ENCODE data around the gene MARK2.

The MARK2 gene

GRCh38 chr11:63813035-63813562 is 25.8 kb upstream of the MARK2 start, which contains the start of gene SPINDOC:
Gene SPINDOC (plus strand): TSS chr11:63813456. CDS start chr11:63813687, 231 bp downstream.
- H3K27me3 ChIP-seq (ENCODE audit: low read depth, low read length): no peaks in the 10 kb centered on the region
- H3K36me3 ChIP-seq (ENCODE audit: control insufficient read depth in 1 of 2, insufficient read depth in 2 of 2, low read length in 2 of 2): peaks cover 14 to 15% of the 10 kb centered on the region in 2 donors
- no peaks in the 10 kb centered on the region for H3K9me3 ChIP-seq (ENCODE audit: control insufficient read depth in 1 of 2, low read length in 2 of 2)
- peak within 1 kb of the TSS; percentile 74 to 93 for H3K4me3 ChIP-seq (ENCODE audit: low read depth in 1 of 2, low read length in 2 of 2)
- H3K27ac ChIP-seq (ENCODE audit: low read length): no peak within 1 kb of the TSS
- H3K4me1 ChIP-seq (ENCODE audit: control insufficient read depth in 1 of 2, insufficient read depth in 2 of 2, low read length in 2 of 2): peaks cover 13 to 22% of the 10 kb centered on the region in 2 donors

- H3K4me1 ChIP-seq (ENCODE audit: control insufficient read depth in 1 of 2, insufficient read depth in 2 of 2, low read length in 2 of 2): peaks cover 13 to 22% of the 10 kb centered on the region in 2 donors
- no peaks in the 10 kb centered on the region for H3K9me3 ChIP-seq (ENCODE audit: control insufficient read depth in 1 of 2, low read length in 2 of 2)
- peaks cover 21 to 22% of the 10 kb centered on the region in 2 donors for H3K36me3 ChIP-seq (ENCODE audit: control insufficient read depth in 1 of 2, insufficient read depth in 2 of 2, low read length in 2 of 2)
- no peaks in the 10 kb centered on the region for H3K27me3 ChIP-seq (ENCODE audit: low read depth, low read length)
- H3K27ac ChIP-seq (ENCODE audit: low read length): no peak overlapping the region
- H3K4me3 ChIP-seq (ENCODE audit: low read depth in 1 of 2, low read length in 2 of 2): peak overlapping the region; percentile 74 to 93
These were observed 25.1 kb upstream of the MARK2 start for GRCh38 chr11:63813563-63814382.

GRCh38 chr11:63814383-63814736 is 24.6 kb upstream of the MARK2 start:
- H3K36me3 ChIP-seq (ENCODE audit: control insufficient read depth in 1 of 2, insufficient read depth in 2 of 2, low read length in 2 of 2): peaks cover 22 to 26% of the 10 kb centered on the region in 2 donors
- no peaks in the 10 kb centered on the region for H3K9me3 ChIP-seq (ENCODE audit: control insufficient read depth in 1 of 2, low read length in 2 of 2)
- H3K4me3 ChIP-seq (ENCODE audit: low read depth in 1 of 2, low read length in 2 of 2): peak overlapping the region; percentile 74 to 93
- no peak overlapping the region for H3K27ac ChIP-seq (ENCODE audit: low read length)
- peaks cover 13 to 22% of the 10 kb centered on the region in 2 donors for H3K4me1 ChIP-seq (ENCODE audit: control insufficient read depth in 1 of 2, insufficient read depth in 2 of 2, low read length in 2 of 2)
- no peaks in the 10 kb centered on the region for H3K27me3 ChIP-seq (ENCODE audit: low read depth, low read length)

- peaks cover 25 to 37% of the 10 kb centered on the region in 2 donors for H3K36me3 ChIP-seq (ENCODE audit: control insufficient read depth in 1 of 2, insufficient read depth in 2 of 2, low read length in 2 of 2)
- H3K4me1 ChIP-seq (ENCODE audit: control insufficient read depth in 1 of 2, insufficient read depth in 2 of 2, low read length in 2 of 2): peaks cover 13 to 22% of the 10 kb centered on the region in 2 donors
- no peaks in the 10 kb centered on the region for H3K27me3 ChIP-seq (ENCODE audit: low read depth, low read length)
These were observed 22.7 kb upstream of the MARK2 start for GRCh38 chr11:63816166-63816565.

GRCh38 chr11:63816732-63817131 is 22.2 kb upstream of the MARK2 start:
- no peak overlapping the region for H3K27ac ChIP-seq (ENCODE audit: low read length)
- no peaks in the 10 kb centered on the region for H3K9me3 ChIP-seq (ENCODE audit: control insufficient read depth in 1 of 2, low read length in 2 of 2)
- no peaks in the 10 kb centered on the region for H3K27me3 ChIP-seq (ENCODE audit: low read depth, low read length)
- peaks cover 31 to 43% of the 10 kb centered on the region in 2 donors for H3K36me3 ChIP-seq (ENCODE audit: control insufficient read depth in 1 of 2, insufficient read depth in 2 of 2, low read length in 2 of 2)
- peaks cover 13 to 22% of the 10 kb centered on the region in 2 donors for H3K4me1 ChIP-seq (ENCODE audit: control insufficient read depth in 1 of 2, insufficient read depth in 2 of 2, low read length in 2 of 2)
- no peak overlapping the region for H3K4me3 ChIP-seq (ENCODE audit: low read depth in 1 of 2, low read length in 2 of 2)

More at GRCh38 chr11:63816166-63816565, 22.7 kb upstream of the MARK2 start:
- no peak overlapping the region for H3K27ac ChIP-seq (ENCODE audit: low read length)
- H3K4me3 ChIP-seq (ENCODE audit: low read depth in 1 of 2, low read length in 2 of 2): no peak overlapping the region
- no peaks in the 10 kb centered on the region for H3K9me3 ChIP-seq (ENCODE audit: control insufficient read depth in 1 of 2, low read length in 2 of 2)

GRCh38 chr11:63817758-63818498 is 21.0 kb upstream of the MARK2 start:
- Histone ChIP-seq H3K27ac (ENCODE audit: low read length) (no peak overlapping the region), H3K9me3 (ENCODE audit: control insufficient read depth in 1 of 2, low read length in 2 of 2) (no peaks in the 10 kb centered on the region), H3K27me3 (ENCODE audit: low read depth, low read length) (no peaks in the 10 kb centered on the region), H3K4me3 (ENCODE audit: low read depth in 1 of 2, low read length in 2 of 2) (no peak overlapping the region), H3K4me1 (ENCODE audit: control insufficient read depth in 1 of 2, insufficient read depth in 2 of 2, low read length in 2 of 2) (peaks cover 8 to 14% of the 10 kb centered on the region in 2 donors), H3K36me3 (ENCODE audit: control insufficient read depth in 1 of 2, insufficient read depth in 2 of 2, low read length in 2 of 2) (peaks cover 39 to 55% of the 10 kb centered on the region in 2 donors)

GRCh38 chr11:63818609-63819008 is 20.3 kb upstream of the MARK2 start:
- Histone ChIP-seq H3K4me1 (ENCODE audit: control insufficient read depth in 1 of 2, insufficient read depth in 2 of 2, low read length in 2 of 2) (peaks cover 8 to 13% of the 10 kb centered on the region in 2 donors), H3K27ac (ENCODE audit: low read length) (no peak overlapping the region), H3K4me3 (ENCODE audit: low read depth in 1 of 2, low read length in 2 of 2) (no peak overlapping the region), H3K27me3 (ENCODE audit: low read depth, low read length) (no peaks in the 10 kb centered on the region), H3K36me3 (ENCODE audit: control insufficient read depth in 1 of 2, insufficient read depth in 2 of 2, low read length in 2 of 2) (peaks cover 39 to 60% of the 10 kb centered on the region in 2 donors), H3K9me3 (ENCODE audit: control insufficient read depth in 1 of 2, low read length in 2 of 2) (no peaks in the 10 kb centered on the region)

- no peaks in the 10 kb centered on the region for H3K27me3 ChIP-seq (ENCODE audit: low read depth, low read length)
- peaks cover 46 to 81% of the 10 kb centered on the region in 2 donors for H3K36me3 ChIP-seq (ENCODE audit: control insufficient read depth in 1 of 2, insufficient read depth in 2 of 2, low read length in 2 of 2)
- no peaks in the 10 kb centered on the region for H3K4me1 ChIP-seq (ENCODE audit: control insufficient read depth in 1 of 2, insufficient read depth in 2 of 2, low read length in 2 of 2)
- no peak overlapping the region for H3K4me3 ChIP-seq (ENCODE audit: low read depth in 1 of 2, low read length in 2 of 2)
- H3K27ac ChIP-seq (ENCODE audit: low read length): no peak overlapping the region
- H3K9me3 ChIP-seq (ENCODE audit: control insufficient read depth in 1 of 2, low read length in 2 of 2): no peaks in the 10 kb centered on the region
These were observed 17.5 kb upstream of the MARK2 start for GRCh38 chr11:63821411-63821810.

- no peaks in the 10 kb centered on the region for H3K9me3 ChIP-seq (ENCODE audit: control insufficient read depth in 1 of 2, low read length in 2 of 2)
- H3K4me3 ChIP-seq (ENCODE audit: low read depth in 1 of 2, low read length in 2 of 2): no peak overlapping the region
- H3K36me3 ChIP-seq (ENCODE audit: control insufficient read depth in 1 of 2, insufficient read depth in 2 of 2, low read length in 2 of 2): peaks cover 21 to 54% of the 10 kb centered on the region in 2 donors
These were observed 12.3 kb upstream of the MARK2 start for GRCh38 chr11:63826471-63827190.

GRCh38 chr11:63829823-63830489 is 9.0 kb upstream of the MARK2 start:
- Histone ChIP-seq H3K27me3 (ENCODE audit: low read depth, low read length) (no peaks in the 10 kb centered on the region), H3K9me3 (ENCODE audit: control insufficient read depth in 1 of 2, low read length in 2 of 2) (no peaks in the 10 kb centered on the region), H3K27ac (ENCODE audit: low read length) (no peak overlapping the region), H3K4me1 (ENCODE audit: control insufficient read depth in 1 of 2, insufficient read depth in 2 of 2, low read length in 2 of 2) (no peaks in the 10 kb centered on the region), H3K36me3 (ENCODE audit: control insufficient read depth in 1 of 2, insufficient read depth in 2 of 2, low read length in 2 of 2) (peaks cover 4 to 24% of the 10 kb centered on the region in 2 donors), H3K4me3 (ENCODE audit: low read depth in 1 of 2, low read length in 2 of 2) (no peak overlapping the region)

More at GRCh38 chr11:63826471-63827190, 12.3 kb upstream of the MARK2 start:
- no peaks in the 10 kb centered on the region for H3K4me1 ChIP-seq (ENCODE audit: control insufficient read depth in 1 of 2, insufficient read depth in 2 of 2, low read length in 2 of 2)
- H3K27ac ChIP-seq (ENCODE audit: low read length): no peak overlapping the region
- no peaks in the 10 kb centered on the region for H3K27me3 ChIP-seq (ENCODE audit: low read depth, low read length)
